22Rv1 (cell line): ENCODE results near the gene RAB3A.

Experiments
- ZFX ChIP-seq: fragments of 450-650 bp; IDR thresholded peaks from 2 replicates; pipeline ENCODE4 v1.6.1; 2017; ENCODE audit warnings: antibody characterized with exemption, borderline replicate concordance
- TF ChIP-seq, protein P1 (sequence below): fragments of 450-650 bp; IDR thresholded peaks from 2 replicates; pipeline ENCODE4 v1.5.1; 2017; ENCODE audit warnings: mild to moderate bottlenecking

- TF ChIP-seq, protein P1, sequence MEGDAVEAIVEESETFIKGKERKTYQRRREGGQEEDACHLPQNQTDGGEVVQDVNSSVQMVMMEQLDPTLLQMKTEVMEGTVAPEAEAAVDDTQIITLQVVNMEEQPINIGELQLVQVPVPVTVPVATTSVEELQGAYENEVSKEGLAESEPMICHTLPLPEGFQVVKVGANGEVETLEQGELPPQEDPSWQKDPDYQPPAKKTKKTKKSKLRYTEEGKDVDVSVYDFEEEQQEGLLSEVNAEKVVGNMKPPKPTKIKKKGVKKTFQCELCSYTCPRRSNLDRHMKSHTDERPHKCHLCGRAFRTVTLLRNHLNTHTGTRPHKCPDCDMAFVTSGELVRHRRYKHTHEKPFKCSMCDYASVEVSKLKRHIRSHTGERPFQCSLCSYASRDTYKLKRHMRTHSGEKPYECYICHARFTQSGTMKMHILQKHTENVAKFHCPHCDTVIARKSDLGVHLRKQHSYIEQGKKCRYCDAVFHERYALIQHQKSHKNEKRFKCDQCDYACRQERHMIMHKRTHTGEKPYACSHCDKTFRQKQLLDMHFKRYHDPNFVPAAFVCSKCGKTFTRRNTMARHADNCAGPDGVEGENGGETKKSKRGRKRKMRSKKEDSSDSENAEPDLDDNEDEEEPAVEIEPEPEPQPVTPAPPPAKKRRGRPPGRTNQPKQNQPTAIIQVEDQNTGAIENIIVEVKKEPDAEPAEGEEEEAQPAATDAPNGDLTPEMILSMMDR: no peak
- no peak for TF ChIP-seq ZFX
Measured at GRCh38 chr19:18171605-18172327, 32.1 kb downstream of the RAB3A start.
